Transverse colon (tissue), 4 donors: ENCODE data around the gene EDC4. TPM values are rescaled to one million over a fixed set of nuclear protein-coding genes. Genes with fewer than 3 reads are reported as not detected.

Experiments
- DNase-seq: peaks from one replicate; pipeline ENCODE4 v3.0.0-alpha.2; 2019
- H3K27ac ChIP-seq, 4 donors: fragments of 200-600 bp; sonication (generic); 2 replicates each; pipeline ENCODE4 v1.5.1; 2016 to 2018; ENCODE audit warnings: inconsistent platforms in 4 of 4
- H3K27me3 ChIP-seq: fragments of 200-600 bp; sonication (generic); 2 replicates; pipeline ENCODE4 v1.5.1; 2017; ENCODE audit warnings: inconsistent platforms
- H3K36me3 ChIP-seq, 4 donors: fragments of 200-600 bp; sonication (generic); 2 replicates each; pipeline ENCODE4 v1.5.1; 2017 to 2019; ENCODE audit warnings: inconsistent platforms in 4 of 4
- H3K4me1 ChIP-seq, 4 donors: fragments of 200-600 bp; sonication (generic); 2 replicates each; pipeline ENCODE4 v1.5.1; 2017 to 2020; ENCODE audit warnings: inconsistent platforms in 4 of 4
- H3K4me3 ChIP-seq, 4 donors: fragments of 200-600 bp; sonication (generic); 1 replicate in 1 of 4; 2 replicates in 3 of 4; pipeline versions ENCODE4 v1.5.1 to v1.6.1; 2017 to 2019; ENCODE audit warnings: inconsistent platforms in 4 of 4
- H3K9me3 ChIP-seq, 2 donors: fragments of 200-600 bp; sonication (generic); 2 replicates each; pipeline ENCODE4 v1.5.1; 2017 to 2019; ENCODE audit warnings: inconsistent platforms in 2 of 2
- CTCF ChIP-seq, 5 experiments: fragments of 200-600 bp in 3 of 5; fragments of 450-650 bp in 2 of 5; sonication (generic) in 3 of 5; IDR thresholded peaks; 1 replicate in 2 of 5; 2 replicates in 3 of 5; pipeline ENCODE4 v1.5.1; 2016 to 2017; ENCODE audit warnings: antibody characterized with exemption in 5 of 5, inconsistent platforms in 3 of 5, mild to moderate bottlenecking in 2 of 5, moderate library complexity in 1 of 5
- EP300 ChIP-seq: sonication (generic); formaldehyde crosslinking; IDR thresholded peaks from one replicate; pipeline ENCODE4 v1.6.1; 2017; ENCODE audit warnings: antibody characterized with exemption, low read depth
- POLR2A ChIP-seq: fragments of 450-650 bp; IDR thresholded peaks from one replicate; pipeline ENCODE4 v1.6.1; 2016; ENCODE audit warnings: antibody characterized with exemption, mild to moderate bottlenecking, moderate library complexity
- POLR2AphosphoS5 ChIP-seq, 3 donors: sonication (generic); formaldehyde crosslinking; IDR thresholded peaks; one replicate each; pipeline ENCODE4 v1.6.1; 2016; ENCODE audit warnings: antibody characterized with exemption in 3 of 3
- WGBS, 2 donors: methylation state at CpG; one replicate each; pipeline ENCODE4 v1.1.5; 2018; ENCODE audit warnings: low coverage in 1 of 2; 5-methylcytosine and 5-hydroxymethylcytosine counted together
- in situ Hi-C, 4 donors: fragments of 200-750 bp; cut with MboI; loops; one replicate each; pipeline versions ENCODE4 v1.15.0 to v1.15.1; 2017; ENCODE audit warnings: low sequenced_read_pairs in 3 of 4, low pct_ligation_motif_present in 1 of 4, low pct_unique_long_range_greater_than_20kb in 1 of 4
- intact Hi-C: fragments of 100-400 bp; cut with DNase I; formaldehyde crosslinking; loops from one replicate; pipeline ENCODE4 v1.15.1; 2023; ENCODE audit warnings: low total_unique reads
- total RNA-seq, 4 donors: library from RNA; depleted of rRNA; stranded (reverse); fragments of >200 nt; gene quantifications; one replicate each; pipeline ENCODE4 v1.1.0, GENCODE V29; 2016

Gene EDC4
- total RNA-seq, 4 donors from 2014 or later = 76.4 to 162 (median 105) TPM

DNA sequence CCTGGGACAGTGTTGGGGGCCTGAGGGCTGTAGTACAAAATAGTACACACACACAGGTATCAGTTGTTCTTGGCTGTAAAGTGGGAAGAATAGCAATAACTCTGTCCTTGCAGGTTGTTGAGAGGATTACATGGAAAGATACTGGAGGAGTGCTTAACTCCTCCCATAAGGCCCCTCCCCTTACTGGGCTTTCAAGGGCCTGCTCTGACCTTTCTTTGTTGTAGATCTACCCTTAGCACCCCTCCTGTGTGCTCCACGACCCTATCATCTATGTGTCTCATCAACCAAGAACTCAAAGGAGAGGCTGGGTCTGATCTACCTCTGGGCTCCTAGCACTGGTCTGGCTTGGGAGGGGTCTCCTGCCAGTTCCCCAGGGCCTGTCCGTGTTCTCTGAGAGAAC is 8.3 kb upstream of the EDC4 start:
- TF ChIP-seq POLR2A (no peak), EP300 (no peak), POLR2AphosphoS5 (IDR thresholded peaks at IDR 0.05) (no peak), CTCF (IDR thresholded peaks at IDR 0.05) (no peak)
- H3K36me3 ChIP-seq = peaks cover 0 to 15% (median 4%) of the 10 kb centered on the region in 4 donors
- no peak overlapping the region for H3K4me3 ChIP-seq
- H3K4me1 ChIP-seq = peaks cover 0 to 23% (median 5%) of the 10 kb centered on the region in 4 donors
- DNase-seq = no peak
- intact Hi-C loops = no loop called here
- no peaks in the 10 kb centered on the region for H3K9me3 ChIP-seq
- in situ Hi-C loops = no loop called here
- no peak overlapping the region for H3K27ac ChIP-seq
- H3K27me3 ChIP-seq = no peaks in the 10 kb centered on the region
- WGBS, 2 donors = 85 to 86% methylated on average over 1 to 2 of the region's 2 CpGs

GRCh38 chr16:67865318-67865717 is 7.5 kb upstream of the EDC4 start:
- TF ChIP-seq EP300 (no peak), CTCF (IDR thresholded peaks at IDR 0.05) (peak in 4 of 5 experiments; percentile 27 to 55 (median 36))
- intact Hi-C loops = no loop called here

GRCh38 chr16:67868290-67868689 is 4.6 kb upstream of the EDC4 start:
- peaks cover 0 to 15% (median 4%) of the 10 kb centered on the region in 4 donors for H3K36me3 ChIP-seq
- in situ Hi-C loops = no loop called here
- H3K27me3 ChIP-seq = no peaks in the 10 kb centered on the region
- H3K27ac ChIP-seq = no peak overlapping the region
- intact Hi-C loops = no loop called here
- DNase-seq = no peak
- no peak overlapping the region for H3K4me3 ChIP-seq
- TF ChIP-seq POLR2AphosphoS5 (IDR thresholded peaks at IDR 0.05) = no peak
- TF ChIP-seq CTCF (IDR thresholded peaks at IDR 0.05) = no peak
- TF ChIP-seq POLR2A = no peak
- H3K9me3 ChIP-seq = no peaks in the 10 kb centered on the region
- peaks cover 0 to 12% (median 4%) of the 10 kb centered on the region in 4 donors for H3K4me1 ChIP-seq
- 91% methylated on average over 6 of the region's 6 CpGs; no CpG with 5 or more reads in 1 of the 2 donors for WGBS, 2 donors

More at GRCh38 chr16:67865318-67865717, 7.5 kb upstream of the EDC4 start:
- Histone ChIP-seq H3K27ac (no peak overlapping the region), H3K4me1 (peaks cover 0 to 23% (median 5%) of the 10 kb centered on the region in 4 donors), H3K36me3 (peaks cover 0 to 15% (median 4%) of the 10 kb centered on the region in 4 donors), H3K9me3 (no peaks in the 10 kb centered on the region), H3K27me3 (no peaks in the 10 kb centered on the region), H3K4me3 (no peak overlapping the region)
- in situ Hi-C loops = no loop called here
- 100% methylated on average over 2 of the region's 2 CpGs; no CpG with 5 or more reads in 1 of the 2 donors for WGBS, 2 donors
- DNase-seq = peak; percentile 27

GRCh38 chr16:67869653-67870052 is 3.2 kb upstream of the EDC4 start:
- TF ChIP-seq CTCF (IDR thresholded peaks at IDR 0.05) (no peak), POLR2AphosphoS5 (IDR thresholded peaks at IDR 0.05) (no peak), POLR2A (no peak)
- DNase-seq = no peak
- in situ Hi-C loops (no loop called here), intact Hi-C loops (no loop called here)
- Histone ChIP-seq H3K27me3 (no peaks in the 10 kb centered on the region), H3K4me3 (no peak overlapping the region), H3K36me3 (peaks cover 0 to 15% (median 4%) of the 10 kb centered on the region in 4 donors), H3K9me3 (no peaks in the 10 kb centered on the region), H3K27ac (no peak overlapping the region), H3K4me1 (peaks cover 10 to 18% (median 15%) of the 10 kb centered on the region in 4 donors)
- WGBS, 2 donors = 81% methylated on average over 7 of the region's 7 CpGs; no CpG with 5 or more reads in 1 of the 2 donors
